ENCODE data around the gene ABCE1. TPM values are rescaled to one million over a fixed set of nuclear protein-coding genes. Genes with fewer than 3 reads are reported as not detected.
A peak's percentile ranks its signal among the peaks of the same experiment; 100 is the strongest.

The ABCE1 gene
- total and polyA plus RNA-seq, 4 donors = 12.8 to 43.9 (median 30.3) TPM

DNA sequence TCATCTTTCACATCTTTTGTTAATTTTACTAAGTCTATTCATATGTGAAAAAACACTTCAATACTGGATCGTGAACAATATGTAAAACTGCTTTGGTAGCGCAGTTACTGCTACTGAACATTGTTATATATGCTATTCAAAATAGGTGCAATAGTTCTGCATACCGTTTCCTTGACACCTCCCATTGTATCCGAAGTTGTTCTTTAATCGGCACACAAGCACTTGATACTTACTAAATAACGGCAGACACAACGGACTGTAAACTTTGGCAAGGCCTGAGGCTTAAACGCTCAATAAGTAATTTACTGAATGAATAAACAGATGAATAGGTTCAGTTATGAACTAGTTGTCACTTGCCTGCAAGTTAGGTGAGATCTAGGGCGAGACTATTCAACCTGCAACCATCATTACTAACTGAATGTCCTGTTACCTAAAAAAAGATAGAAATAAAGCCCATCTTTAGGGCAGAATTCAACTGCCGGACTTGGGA, 735 bp upstream of the ABCE1 start:
- Histone ChIP-seq H3K36me3 (ENCODE audit: control insufficient read depth in 1 of 2, insufficient read depth in 2 of 2, low read length in 1 of 2) (peaks cover 3 to 4% of the 10 kb centered on the region in 2 donors), H3K9me3 (ENCODE audit: control insufficient read depth, low read length) (no peaks in the 10 kb centered on the region), H3K27ac (ENCODE audit: low read depth in 1 of 2, low read length in 2 of 2) (peak overlapping the region; percentile 49 to 76), H3K4me3 (ENCODE audit: low read length in 2 of 2) (peak overlapping the region; percentile 64 to 77), H3K4me1 (ENCODE audit: control insufficient read depth in 1 of 2, insufficient read depth in 2 of 2, low read length in 2 of 2) (peaks cover 2 to 4% of the 10 kb centered on the region in 2 donors), H3K27me3 (ENCODE audit: control insufficient read depth in 1 of 2, insufficient read depth in 2 of 2, low read length in 1 of 2) (no peaks in the 10 kb centered on the region)
- intact Hi-C loops (cut with DNase I) = loop anchor here in 1 of 2 donors (10.0 kb wide), 2 partner anchors 387 to 923 kb away; partner anchors contain the start of gene SMAD1
- DNase-seq (no peak), ATAC-seq (ENCODE audit: low FRiP score) (no peak)
- WGBS, 2 donors = 6 to 7% methylated on average over 10 of the region's 10 CpGs

- Histone ChIP-seq H3K4me1 (ENCODE audit: control insufficient read depth in 1 of 2, insufficient read depth in 2 of 2, low read length in 2 of 2) (peaks cover 2% of the 10 kb centered on the region in 2 donors), H3K4me3 (ENCODE audit: low read length in 2 of 2) (peak overlapping the region; percentile 64 to 79), H3K9me3 (ENCODE audit: control insufficient read depth, low read length) (no peaks in the 10 kb centered on the region), H3K36me3 (ENCODE audit: control insufficient read depth in 1 of 2, insufficient read depth in 2 of 2, low read length in 1 of 2) (peaks cover 0 to 4% of the 10 kb centered on the region in 2 donors), H3K27ac (ENCODE audit: low read depth in 1 of 2, low read length in 2 of 2) (peak overlapping the region; percentile 54 to 73), H3K27me3 (ENCODE audit: control insufficient read depth in 1 of 2, insufficient read depth in 2 of 2, low read length in 1 of 2) (no peaks in the 10 kb centered on the region)
- intact Hi-C loops (cut with DNase I) = loop anchor here in 1 of 2 donors (10.0 kb wide), 2 partner anchors 386 to 924 kb away; partner anchors contain the start of gene SMAD1
- ATAC-seq (ENCODE audit: low FRiP score) = peak; percentile 50
- DNase-seq = no peak
- WGBS, 2 donors = 1% methylated on average over 9 of the region's 9 CpGs
These were observed 545 bp downstream of the ABCE1 start for GRCh38 chr4:145098675-145099037.

GRCh38 chr4:145099653-145100052, 1.5 kb downstream of the ABCE1 start:
- intact Hi-C loops (cut with DNase I) = loop anchor here (10.0 kb wide), 3 partner anchors 55 to 925 kb away; partner anchors contain the start of gene SMAD1 (in 1 of the 2)
- Histone ChIP-seq H3K4me3 (ENCODE audit: low read length in 2 of 2) (peak overlapping the region; percentile 26 to 64), H3K27me3 (ENCODE audit: control insufficient read depth in 1 of 2, insufficient read depth in 2 of 2, low read length in 1 of 2) (no peaks in the 10 kb centered on the region), H3K9me3 (ENCODE audit: control insufficient read depth, low read length) (no peaks in the 10 kb centered on the region), H3K4me1 (ENCODE audit: control insufficient read depth in 1 of 2, insufficient read depth in 2 of 2, low read length in 2 of 2) (peaks cover 2% of the 10 kb centered on the region in 2 donors), H3K36me3 (ENCODE audit: control insufficient read depth in 1 of 2, insufficient read depth in 2 of 2, low read length in 1 of 2) (no peaks in the 10 kb centered on the region), H3K27ac (ENCODE audit: low read depth in 1 of 2, low read length in 2 of 2) (no peak overlapping the region)
- DNase-seq = no peak
- no peak for ATAC-seq (ENCODE audit: low FRiP score)
- 26 to 34% methylated on average over 5 of the region's 5 CpGs for WGBS, 2 donors

DNA sequence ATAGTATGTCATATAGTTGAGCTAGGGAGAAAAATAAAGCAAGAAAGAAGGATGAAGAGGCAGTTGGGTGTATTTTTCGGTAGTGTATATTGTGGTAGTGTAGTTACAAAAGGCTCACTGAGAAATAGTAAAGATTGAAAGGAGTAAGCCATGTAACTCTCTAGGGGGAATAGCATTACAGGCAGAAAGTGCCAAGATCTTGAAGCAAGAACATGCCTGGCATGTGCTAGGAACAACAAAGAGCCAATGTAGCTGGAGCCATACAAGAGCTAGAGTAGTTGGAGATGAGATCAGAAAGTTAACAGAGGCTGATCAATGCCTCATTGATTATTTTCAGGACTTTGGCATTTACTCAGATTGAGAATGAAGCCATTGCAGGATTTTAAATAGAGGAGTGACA, 3.0 kb downstream of the ABCE1 start:
- WGBS, 2 donors = 88 to 96% methylated on average over 1 of the region's 1 CpG

GRCh38 chr4:145102619-145103018, 4.5 kb downstream of the ABCE1 start:
- Histone ChIP-seq H3K36me3 (ENCODE audit: control insufficient read depth in 1 of 2, insufficient read depth in 2 of 2, low read length in 1 of 2) (no peaks in the 10 kb centered on the region), H3K27ac (ENCODE audit: low read depth in 1 of 2, low read length in 2 of 2) (no peak overlapping the region), H3K9me3 (ENCODE audit: control insufficient read depth, low read length) (no peaks in the 10 kb centered on the region), H3K4me3 (ENCODE audit: low read length in 2 of 2) (no peak overlapping the region), H3K27me3 (ENCODE audit: control insufficient read depth in 1 of 2, insufficient read depth in 2 of 2, low read length in 1 of 2) (no peaks in the 10 kb centered on the region), H3K4me1 (ENCODE audit: control insufficient read depth in 1 of 2, insufficient read depth in 2 of 2, low read length in 2 of 2) (peaks cover 2% of the 10 kb centered on the region in 2 donors)
- DNase-seq = no peak
- intact Hi-C loops (cut with DNase I) = loop anchor here in 1 of 2 donors (10.0 kb wide), 1 partner anchor 52 kb away; no protein-coding TSS in a partner anchor
- 78 to 82% methylated on average over 2 of the region's 2 CpGs for WGBS, 2 donors
- ATAC-seq (ENCODE audit: low FRiP score) = no peak

More for the DNA sequence above, 3.0 kb downstream of the ABCE1 start:
- Histone ChIP-seq H3K27me3 (ENCODE audit: control insufficient read depth in 1 of 2, insufficient read depth in 2 of 2, low read length in 1 of 2) (no peaks in the 10 kb centered on the region), H3K36me3 (ENCODE audit: control insufficient read depth in 1 of 2, insufficient read depth in 2 of 2, low read length in 1 of 2) (no peaks in the 10 kb centered on the region), H3K4me1 (ENCODE audit: control insufficient read depth in 1 of 2, insufficient read depth in 2 of 2, low read length in 2 of 2) (peaks cover 2% of the 10 kb centered on the region in 2 donors), H3K9me3 (ENCODE audit: control insufficient read depth, low read length) (no peaks in the 10 kb centered on the region), H3K4me3 (ENCODE audit: low read length in 2 of 2) (no peak overlapping the region), H3K27ac (ENCODE audit: low read depth in 1 of 2, low read length in 2 of 2) (no peak overlapping the region)
- intact Hi-C loops (cut with DNase I) = loop anchor here in 1 of 2 donors (10.0 kb wide), 1 partner anchor 54 kb away; no protein-coding TSS in a partner anchor
- DNase-seq (no peak), ATAC-seq (ENCODE audit: low FRiP score) (no peak)

DNA sequence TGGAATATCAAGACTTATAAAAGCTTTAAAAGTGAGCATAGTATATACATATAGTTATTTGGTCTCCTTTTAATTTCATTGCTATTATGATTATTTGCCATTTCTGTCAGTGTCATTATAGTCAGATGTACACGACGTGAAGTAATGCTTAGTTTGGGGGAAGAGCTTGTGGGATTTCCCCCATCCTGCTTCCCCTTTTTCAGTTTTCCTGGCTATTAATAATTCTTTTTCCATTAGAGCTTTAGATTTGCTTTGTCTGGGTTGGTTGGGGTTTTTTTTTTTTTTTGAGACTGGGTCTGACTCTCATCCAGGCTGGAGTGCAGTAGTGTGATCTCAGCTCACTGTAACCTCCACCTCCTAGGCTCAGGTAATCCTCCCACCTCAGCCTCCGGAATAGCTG, 5.4 kb downstream of the ABCE1 start:
- no peaks in the 10 kb centered on the region for H3K27me3 ChIP-seq (ENCODE audit: control insufficient read depth in 1 of 2, insufficient read depth in 2 of 2, low read length in 1 of 2)
- no peak for DNase-seq
- no peak overlapping the region for H3K4me3 ChIP-seq (ENCODE audit: low read length in 2 of 2)
- ATAC-seq (ENCODE audit: low FRiP score) = no peak
- intact Hi-C loops (cut with DNase I) = loop anchor here in 1 of 2 donors (10.0 kb wide), 1 partner anchor 51 kb away; no protein-coding TSS in a partner anchor
- H3K9me3 ChIP-seq (ENCODE audit: control insufficient read depth, low read length) = no peaks in the 10 kb centered on the region
- WGBS, 2 donors = 86 to 88% methylated on average over 3 of the region's 3 CpGs
- peaks cover 0 to under 1% of the 10 kb centered on the region in 2 donors for H3K36me3 ChIP-seq (ENCODE audit: control insufficient read depth in 1 of 2, insufficient read depth in 2 of 2, low read length in 1 of 2)
- H3K4me1 ChIP-seq (ENCODE audit: control insufficient read depth in 1 of 2, insufficient read depth in 2 of 2, low read length in 2 of 2) = peaks cover 2% of the 10 kb centered on the region in 2 donors
- no peak overlapping the region for H3K27ac ChIP-seq (ENCODE audit: low read depth in 1 of 2, low read length in 2 of 2)

DNA sequence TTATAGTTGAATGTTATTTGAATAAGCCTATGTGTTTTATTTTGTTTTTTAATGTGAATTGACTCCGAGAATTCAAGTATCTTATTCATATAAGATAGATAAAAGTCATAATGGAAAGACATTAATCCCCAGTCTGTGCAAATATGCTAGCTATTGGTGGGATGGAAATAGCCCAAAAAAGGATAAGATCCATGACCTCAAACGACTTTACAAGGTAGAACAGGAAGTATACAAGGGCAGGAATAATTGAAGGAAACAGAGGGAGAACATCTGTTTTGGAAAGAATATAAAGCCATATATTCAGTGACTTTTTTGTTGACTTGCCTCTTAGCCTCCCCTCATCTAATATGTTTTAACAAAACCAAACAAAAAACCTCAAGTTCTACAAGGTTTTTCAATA, 9.0 kb downstream of the ABCE1 start:
- intact Hi-C loops (cut with DNase I) = loop anchor here in 1 of 2 donors (10.0 kb wide), 1 partner anchor 48 kb away; no protein-coding TSS in a partner anchor

DNA sequence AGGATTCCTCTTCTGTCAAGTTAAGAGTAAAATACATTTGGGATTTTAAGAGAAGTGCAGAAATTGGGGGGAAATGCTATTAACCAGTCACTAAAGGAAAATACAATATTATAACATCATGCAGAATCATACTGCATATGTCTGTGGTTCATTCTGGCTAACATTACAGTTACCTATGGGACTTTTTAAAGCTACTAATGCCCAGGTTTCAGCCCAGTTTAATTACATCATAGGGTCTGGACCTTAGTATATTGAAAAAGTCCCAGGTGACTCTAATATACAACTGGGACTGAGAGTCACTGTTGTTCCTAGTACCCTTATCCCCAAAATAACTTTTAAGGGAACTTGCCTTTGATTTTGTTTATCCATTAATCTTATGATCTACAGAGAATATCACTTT, 10.0 kb downstream of the ABCE1 start:
- no peaks in the 10 kb centered on the region for H3K4me1 ChIP-seq (ENCODE audit: control insufficient read depth in 1 of 2, insufficient read depth in 2 of 2, low read length in 2 of 2)
- DNase-seq (no peak), ATAC-seq (ENCODE audit: low FRiP score) (no peak)
- H3K27ac ChIP-seq (ENCODE audit: low read depth in 1 of 2, low read length in 2 of 2) = no peak overlapping the region
- H3K9me3 ChIP-seq (ENCODE audit: control insufficient read depth, low read length) = no peaks in the 10 kb centered on the region
- intact Hi-C loops (cut with DNase I) = loop anchor here in 1 of 2 donors (10.0 kb wide), 1 partner anchor 47 kb away; no protein-coding TSS in a partner anchor
- no peaks in the 10 kb centered on the region for H3K27me3 ChIP-seq (ENCODE audit: control insufficient read depth in 1 of 2, insufficient read depth in 2 of 2, low read length in 1 of 2)
- H3K36me3 ChIP-seq (ENCODE audit: control insufficient read depth in 1 of 2, insufficient read depth in 2 of 2, low read length in 1 of 2) = peaks cover 0 to 1% of the 10 kb centered on the region in 2 donors
- no peak overlapping the region for H3K4me3 ChIP-seq (ENCODE audit: low read length in 2 of 2)

More for the DNA sequence above, 9.0 kb downstream of the ABCE1 start:
- DNase-seq (no peak), ATAC-seq (ENCODE audit: low FRiP score) (no peak)
- Histone ChIP-seq H3K9me3 (ENCODE audit: control insufficient read depth, low read length) (no peaks in the 10 kb centered on the region), H3K27me3 (ENCODE audit: control insufficient read depth in 1 of 2, insufficient read depth in 2 of 2, low read length in 1 of 2) (no peaks in the 10 kb centered on the region), H3K4me3 (ENCODE audit: low read length in 2 of 2) (no peak overlapping the region), H3K4me1 (ENCODE audit: control insufficient read depth in 1 of 2, insufficient read depth in 2 of 2, low read length in 2 of 2) (no peaks in the 10 kb centered on the region), H3K27ac (ENCODE audit: low read depth in 1 of 2, low read length in 2 of 2) (no peak overlapping the region), H3K36me3 (ENCODE audit: control insufficient read depth in 1 of 2, insufficient read depth in 2 of 2, low read length in 1 of 2) (peaks cover 0 to 1% of the 10 kb centered on the region in 2 donors)
- 79% methylated on average over 2 of the region's 2 CpGs for WGBS, 2 donors

GRCh38 chr4:145125396-145125795, 27.3 kb downstream of the ABCE1 start:
- ATAC-seq (ENCODE audit: low FRiP score) = no peak
- no peak for DNase-seq
- H3K27me3 ChIP-seq (ENCODE audit: control insufficient read depth in 1 of 2, insufficient read depth in 2 of 2, low read length in 1 of 2) = no peaks in the 10 kb centered on the region
- H3K4me1 ChIP-seq (ENCODE audit: control insufficient read depth in 1 of 2, insufficient read depth in 2 of 2, low read length in 2 of 2) = no peaks in the 10 kb centered on the region
- intact Hi-C loops (cut with DNase I) = no loop called here
- no peak overlapping the region for H3K4me3 ChIP-seq (ENCODE audit: low read length in 2 of 2)
- WGBS, 2 donors = 97 to 100% methylated on average over 2 of the region's 2 CpGs
- H3K9me3 ChIP-seq (ENCODE audit: control insufficient read depth, low read length) = no peaks in the 10 kb centered on the region
- peaks cover 2 to 3% of the 10 kb centered on the region in 2 donors for H3K36me3 ChIP-seq (ENCODE audit: control insufficient read depth in 1 of 2, insufficient read depth in 2 of 2, low read length in 1 of 2)
- no peak overlapping the region for H3K27ac ChIP-seq (ENCODE audit: low read depth in 1 of 2, low read length in 2 of 2)

Data from aorta (tissue), 5 donors.